ENCODE data around the gene C9orf78. TPM values are rescaled to one million over a fixed set of nuclear protein-coding genes. Genes with fewer than 3 reads are reported as not detected.
A peak's percentile ranks its signal among the peaks of the same experiment; 100 is the strongest.

C9orf78 gene
- total RNA-seq, 6 experiments from 2014 or later, result 25.2 to 39.8 (median 33.5) TPM

DNA sequence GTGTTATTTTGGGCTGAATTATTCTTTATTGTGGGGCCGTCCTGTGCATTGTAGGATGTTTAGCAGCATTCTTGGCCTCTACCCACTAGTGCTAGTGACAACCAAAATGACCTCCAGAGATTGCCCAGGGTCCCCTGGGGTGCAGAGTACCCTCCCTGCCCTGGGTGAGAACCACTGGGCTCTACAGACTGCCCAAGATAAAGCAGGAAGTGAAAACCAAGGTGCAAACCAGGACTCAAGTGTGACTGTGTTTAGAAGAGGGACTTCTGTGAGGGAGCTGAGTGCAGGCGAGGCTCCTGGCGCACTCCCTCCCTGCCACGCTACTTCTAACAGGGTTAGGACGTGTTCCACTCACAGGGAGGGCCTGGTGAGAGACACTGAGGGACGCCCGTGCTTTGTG is 41.7 kb upstream of the C9orf78 start:
- Histone ChIP-seq H3K27me3 (no peaks in the 10 kb centered on the region), H3K36me3 (peaks cover 0 to 38% (median 10%) of the 10 kb centered on the region in 4 donors), H3K9me3 (no peaks in the 10 kb centered on the region), H3K4me1 (no peaks in the 10 kb centered on the region), H3K4me3 (no peak overlapping the region), H3K27ac (no peak overlapping the region)
- intact Hi-C loops (cut with DNase I), result no loop called here
- no peak for TF ChIP-seq POLR2A (IDR thresholded peaks at IDR 0.05)
- TF ChIP-seq, protein P1, sequence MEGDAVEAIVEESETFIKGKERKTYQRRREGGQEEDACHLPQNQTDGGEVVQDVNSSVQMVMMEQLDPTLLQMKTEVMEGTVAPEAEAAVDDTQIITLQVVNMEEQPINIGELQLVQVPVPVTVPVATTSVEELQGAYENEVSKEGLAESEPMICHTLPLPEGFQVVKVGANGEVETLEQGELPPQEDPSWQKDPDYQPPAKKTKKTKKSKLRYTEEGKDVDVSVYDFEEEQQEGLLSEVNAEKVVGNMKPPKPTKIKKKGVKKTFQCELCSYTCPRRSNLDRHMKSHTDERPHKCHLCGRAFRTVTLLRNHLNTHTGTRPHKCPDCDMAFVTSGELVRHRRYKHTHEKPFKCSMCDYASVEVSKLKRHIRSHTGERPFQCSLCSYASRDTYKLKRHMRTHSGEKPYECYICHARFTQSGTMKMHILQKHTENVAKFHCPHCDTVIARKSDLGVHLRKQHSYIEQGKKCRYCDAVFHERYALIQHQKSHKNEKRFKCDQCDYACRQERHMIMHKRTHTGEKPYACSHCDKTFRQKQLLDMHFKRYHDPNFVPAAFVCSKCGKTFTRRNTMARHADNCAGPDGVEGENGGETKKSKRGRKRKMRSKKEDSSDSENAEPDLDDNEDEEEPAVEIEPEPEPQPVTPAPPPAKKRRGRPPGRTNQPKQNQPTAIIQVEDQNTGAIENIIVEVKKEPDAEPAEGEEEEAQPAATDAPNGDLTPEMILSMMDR (IDR thresholded peaks at IDR 0.05), result no peak
- 90% methylated on average over 4 of the region's 7 CpGs for WGBS (ENCODE audit: insufficient coverage, low coverage, low lambda C conversion rate, missing lambda C conversion rate)
- ATAC-seq (peak in 1 of 4 donors; percentile 17), DNase-seq (no peak)

DNA sequence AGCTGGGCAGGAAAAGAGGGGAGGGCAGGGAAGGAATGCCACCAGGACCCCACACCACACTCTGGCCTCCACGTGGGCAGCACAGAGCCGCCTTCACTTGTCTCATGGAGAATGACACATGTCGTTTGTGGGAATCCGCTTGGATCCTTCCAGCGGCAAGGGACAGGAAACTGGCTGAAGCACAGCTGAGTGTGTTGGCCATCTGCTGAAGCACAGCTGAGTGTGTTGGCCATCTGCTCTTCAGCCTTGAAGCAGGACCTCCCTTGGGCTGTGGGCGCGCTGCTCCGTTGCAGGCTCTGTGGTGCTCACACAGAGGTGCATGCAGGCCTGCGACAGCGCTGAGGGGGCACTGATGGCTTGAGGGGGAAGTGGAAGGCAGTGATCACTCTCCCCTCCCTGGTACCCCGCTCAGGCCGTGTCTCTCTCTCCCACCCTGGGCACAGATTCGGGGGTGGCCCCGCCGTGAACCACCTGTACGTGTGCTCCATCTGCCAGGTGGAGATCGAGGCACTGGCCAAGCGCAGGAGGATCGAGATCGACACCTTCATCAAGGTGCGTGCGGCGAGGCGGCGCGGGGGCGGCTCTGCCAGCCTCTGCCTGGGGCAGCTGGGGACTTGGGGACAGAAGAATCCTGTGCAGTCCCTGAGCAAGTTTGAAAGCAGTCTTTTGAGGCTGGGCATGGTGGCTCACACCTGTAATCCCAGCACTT is 40.8 kb upstream of the C9orf78 start:
- DNase-seq, result peak in 1 of 3 donors; percentile 46
- intact Hi-C loops (cut with DNase I), result no loop called here
- peaks cover 0 to 34% (median 10%) of the 10 kb centered on the region in 4 donors for H3K36me3 ChIP-seq
- 96% methylated on average over 4 of the region's 27 CpGs for WGBS (ENCODE audit: insufficient coverage, low coverage, low lambda C conversion rate, missing lambda C conversion rate)
- H3K9me3 ChIP-seq, result no peaks in the 10 kb centered on the region
- H3K4me3 ChIP-seq, result no peak overlapping the region
- TF ChIP-seq POLR2A (IDR thresholded peaks at IDR 0.05), result no peak
- TF ChIP-seq, protein P1 (IDR thresholded peaks at IDR 0.05), result no peak
- no peaks in the 10 kb centered on the region for H3K4me1 ChIP-seq
- H3K27ac ChIP-seq, result no peak overlapping the region
- no peaks in the 10 kb centered on the region for H3K27me3 ChIP-seq
- no peak for ATAC-seq

DNA sequence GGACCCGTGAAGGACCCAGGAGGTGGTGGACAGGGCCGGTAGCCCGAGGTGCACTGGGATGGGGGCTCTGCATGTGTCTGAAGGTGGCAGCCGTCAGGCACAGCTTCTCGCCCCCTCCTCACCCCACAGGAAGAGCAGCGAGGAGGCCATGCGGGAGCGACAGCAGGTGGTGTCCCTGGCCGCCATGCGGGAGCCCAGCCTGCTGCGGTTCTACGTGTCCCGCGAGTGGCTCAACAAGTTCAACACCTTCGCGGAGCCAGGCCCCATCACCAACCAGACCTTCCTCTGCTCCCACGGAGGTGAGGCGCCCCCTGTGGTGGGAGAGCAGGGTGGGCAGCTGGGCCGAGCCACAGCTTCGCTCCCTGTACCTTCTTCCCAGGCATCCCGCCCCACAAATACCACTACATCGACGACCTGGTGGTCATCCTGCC is 40.1 kb upstream of the C9orf78 start:
- ATAC-seq, result no peak
- TF ChIP-seq, protein P1 (IDR thresholded peaks at IDR 0.05), result no peak
- TF ChIP-seq POLR2A (IDR thresholded peaks at IDR 0.05), result no peak
- Histone ChIP-seq H3K4me3 (no peak overlapping the region), H3K4me1 (peaks cover 0 to under 1% (median 0%) of the 10 kb centered on the region in 4 donors), H3K27ac (no peak overlapping the region), H3K9me3 (no peaks in the 10 kb centered on the region), H3K27me3 (no peaks in the 10 kb centered on the region), H3K36me3 (peaks cover 0 to 28% (median 10%) of the 10 kb centered on the region in 4 donors)
- no CpG with 5 or more reads among the region's 23 CpGs for WGBS (ENCODE audit: insufficient coverage, low coverage, low lambda C conversion rate, missing lambda C conversion rate)
- intact Hi-C loops (cut with DNase I), result no loop called here
- DNase-seq, result peak in 1 of 3 donors; percentile 40

DNA sequence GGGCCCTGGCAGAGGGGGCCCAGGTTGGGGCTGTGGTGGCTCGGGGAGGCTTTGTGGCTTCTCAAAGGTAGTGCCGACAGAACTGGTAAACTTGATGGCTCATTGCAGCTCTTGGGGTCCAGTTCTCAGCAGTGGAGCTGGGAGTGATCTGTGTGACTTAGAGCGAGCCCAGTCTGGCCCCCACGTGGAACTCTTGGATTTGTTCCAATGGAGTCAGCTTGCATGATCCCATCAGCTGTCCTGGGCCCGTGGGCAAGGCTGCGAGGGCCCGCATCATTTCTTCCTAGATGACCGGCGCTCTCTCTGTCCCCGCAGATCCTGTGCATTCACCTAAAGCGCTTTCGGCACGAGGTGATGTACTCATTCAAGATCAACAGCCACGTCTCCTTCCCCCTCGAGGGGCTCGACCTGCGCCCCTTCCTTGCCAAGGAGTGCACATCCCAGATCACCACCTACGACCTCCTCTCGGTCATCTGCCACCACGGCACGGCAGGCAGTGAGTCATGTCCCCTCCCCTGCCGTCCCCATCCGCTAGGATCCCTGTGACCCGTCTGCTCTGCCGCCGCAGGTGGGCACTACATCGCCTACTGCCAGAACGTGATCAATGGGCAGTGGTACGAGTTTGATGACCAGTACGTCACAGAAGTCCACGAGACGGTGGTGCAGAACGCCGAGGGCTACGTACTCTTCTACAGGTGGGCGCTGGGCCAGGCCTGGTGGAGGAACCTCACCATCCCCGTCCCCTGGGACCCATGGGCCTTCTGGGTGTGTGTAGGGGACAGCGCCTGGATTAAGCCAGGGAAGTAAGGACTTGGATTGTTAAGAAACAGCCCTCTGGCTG is 39.4 kb upstream of the C9orf78 start:
- H3K36me3 ChIP-seq, result peaks cover 0 to 24% (median 10%) of the 10 kb centered on the region in 4 donors
- H3K9me3 ChIP-seq, result no peaks in the 10 kb centered on the region
- no peaks in the 10 kb centered on the region for H3K27me3 ChIP-seq
- TF ChIP-seq, protein P1 (IDR thresholded peaks at IDR 0.05), result no peak
- TF ChIP-seq POLR2A (IDR thresholded peaks at IDR 0.05), result no peak
- H3K4me1 ChIP-seq, result peaks cover 0 to 7% (median 3%) of the 10 kb centered on the region in 4 donors
- WGBS (ENCODE audit: insufficient coverage, low coverage, low lambda C conversion rate, missing lambda C conversion rate), result 100% methylated on average over 14 of the region's 38 CpGs
- ATAC-seq (no peak), DNase-seq (peak in 1 of 3 donors; percentile 43)
- H3K27ac ChIP-seq, result no peak overlapping the region
- intact Hi-C loops (cut with DNase I), result no loop called here
- H3K4me3 ChIP-seq, result no peak overlapping the region
